K562 (cell line): ENCODE data around the gene SLC30A7. TPM values are rescaled to one million over a fixed set of nuclear protein-coding genes. Genes with fewer than 3 reads are reported as not detected.

ENCODE experiments used
- ATAC-seq: fragments of 200-7000 bp; cut with Tn5 transposase; 3 replicates; pipeline ENCODE4 v1.9.1; 2020; ENCODE audit warnings: moderate library complexity
- BruUV-seq: library from RNA; stranded (reverse); fragments of 400-500 nt; replicated peaks from 2 replicates; lab custom pipeline; 2021; lab: Mats Ljungman, UMichigan
- CTCF ChIA-PET: fragments of 300-600 bp; formaldehyde crosslinking; extraction: SDS; loops from one replicate; lab custom pipeline; 2021; ENCODE audit warnings: low intra/inter-chr PET ratio; lab: Yijun Ruan, JAX
- POLR2A ChIA-PET: fragments of 300-600, 350-650 bp; sonication (Branson Sonifier 250); formaldehyde crosslinking; extraction: SDS; loops from one replicate; lab custom pipeline; 2021; ENCODE audit warnings: antibody characterized with exemption, inconsistent platforms; lab: Yijun Ruan, JAX
- DNase-seq, 4 experiments: peaks; one replicate each; pipeline versions ENCODE4 v3.0.0 to v3.0.0-alpha.2; 2011 to 2018; ENCODE audit warnings: low spot score in 3 of 4, mixed read lengths in 3 of 4; ENCODE audit errors: extremely low read depth in 1 of 4
- FAIRE-seq: peaks from 2 replicates; lab custom pipeline; 2011; peaks lifted over from hg19 to GRCh38; lab: Jason Lieb, UNC
- H2AFZ ChIP-seq: 2 replicates; pipeline ENCODE4 v1.6.0; 2011; ENCODE audit warnings: low read depth, low read length, control low read depth, inconsistent platforms
- H3K27ac ChIP-seq: fragments of 200-600 bp; 3 replicates; pipeline ENCODE4 v1.8.0; 2011; ENCODE audit warnings: low read depth, mild to moderate bottlenecking, control low read depth, inconsistent platforms, low read length, moderate library complexity, mixed read lengths; ENCODE audit errors: extremely low read depth
- H3K27me3 ChIP-seq, 2 experiments: fragments of 300-600 bp in 1 of 2; 2 replicates in 1 of 2; 3 replicates in 1 of 2; pipeline versions ENCODE4 v1.6.0 to v1.8.0; 2011; ENCODE audit warnings: inconsistent platforms in 2 of 2, low read length in 2 of 2, mild to moderate bottlenecking in 1 of 2, mixed read lengths in 1 of 2, moderate library complexity in 1 of 2; ENCODE audit not compliant: control insufficient read depth in 2 of 2, insufficient read depth in 2 of 2
- H3K36me3 ChIP-seq: fragments of 300-600 bp; 3 replicates; pipeline ENCODE4 v1.8.0; 2011; ENCODE audit warnings: mild to moderate bottlenecking, low read length, inconsistent platforms; ENCODE audit not compliant: control insufficient read depth, insufficient read depth
- H3K4me1 ChIP-seq, 2 experiments: fragments of 200-600 bp in 1 of 2; replicated peaks in 1 of 2; 2 replicates in 1 of 2; 3 replicates in 1 of 2; pipeline versions ENCODE4 v1.5.1 to v1.8.0; 2011; ENCODE audit warnings: inconsistent platforms in 2 of 2, low read length in 2 of 2, mild to moderate bottlenecking in 1 of 2, mixed read lengths in 1 of 2, moderate library complexity in 1 of 2; ENCODE audit not compliant: control insufficient read depth in 2 of 2, insufficient read depth in 2 of 2
- H3K4me2 ChIP-seq: 2 replicates; pipeline ENCODE4 v1.6.1; 2011; ENCODE audit warnings: low read length, control low read depth, inconsistent platforms, mixed read lengths; ENCODE audit not compliant: insufficient read depth
- H3K4me3 ChIP-seq: fragments of 200-600 bp; sonication (generic), shearing (Covaris generic); 2 replicates; pipeline ENCODE4 v1.5.1; 2016; ENCODE audit warnings: control low read depth, inconsistent platforms
- H3K79me2 ChIP-seq: fragments of 200-600 bp; 3 replicates; pipeline ENCODE4 v1.8.0; 2011; ENCODE audit warnings: low read length, inconsistent platforms; ENCODE audit not compliant: control insufficient read depth, insufficient read depth
- H3K9ac ChIP-seq, 2 experiments: 2 replicates each; pipeline versions ENCODE4 v1.6.0 to v1.6.1; 2011; ENCODE audit warnings: low read depth in 2 of 2, low read length in 2 of 2, control low read depth in 1 of 2, inconsistent platforms in 1 of 2, mild to moderate bottlenecking in 1 of 2, mixed read lengths in 1 of 2; ENCODE audit not compliant: insufficient read depth in 1 of 2
- H3K9me1 ChIP-seq: one replicate; pipeline ENCODE4 v1.6.0; 2011; ENCODE audit warnings: inconsistent platforms, mild to moderate bottlenecking, low read length, moderate library complexity; ENCODE audit not compliant: control insufficient read depth, insufficient read depth
- H3K9me3 ChIP-seq: replicated peaks from 2 replicates; pipeline ENCODE4 v1.5.1; 2011; ENCODE audit warnings: low read depth, low read length, inconsistent platforms; ENCODE audit not compliant: control insufficient read depth, insufficient read depth
- H4K20me1 ChIP-seq: replicated peaks from 2 replicates; pipeline ENCODE4 v1.6.1; 2011; ENCODE audit warnings: low read length, inconsistent platforms, mixed read lengths; ENCODE audit not compliant: control insufficient read depth, insufficient read depth
- BCL6 ChIP-seq: fragments of 250-450 bp; sonication (Bioruptor Pico); IDR thresholded peaks from 2 replicates; pipeline ENCODE4 v1.4.0; 2020
- CHD2 ChIP-seq: IDR thresholded peaks from 2 replicates; pipeline ENCODE4 v1.6.1; 2011; ENCODE audit warnings: low read depth, low read length
- EHMT2 ChIP-seq: fragments of 450-650 bp; IDR thresholded peaks from 2 replicates; pipeline ENCODE4 v1.6.1; 2018; ENCODE audit warnings: antibody characterized with exemption
- ELK1 ChIP-seq: sonication (generic); formaldehyde crosslinking; IDR thresholded peaks from 2 replicates; pipeline ENCODE4 v1.8.1; 2022; ENCODE audit warnings: missing genetic modification reagents
- ESRRB ChIP-seq: fragments of 250-450 bp; sonication (Bioruptor Pico); IDR thresholded peaks from 2 replicates; pipeline ENCODE4 v1.5.0; 2020; ENCODE audit warnings: mild to moderate bottlenecking, moderate library complexity, borderline replicate concordance
- HDAC1 ChIP-seq, 2 experiments: fragments of 450-650 bp; IDR thresholded peaks; 2 replicates each; pipeline ENCODE4 v1.6.1; 2016 to 2017; ENCODE audit warnings: inconsistent platforms in 1 of 2, mild to moderate bottlenecking in 1 of 2, moderate library complexity in 1 of 2
- HMG20B ChIP-seq: fragments of 250-450 bp; sonication (Bioruptor Pico); IDR thresholded peaks from 2 replicates; pipeline ENCODE4 v1.5.0; 2021; ENCODE audit warnings: mild to moderate bottlenecking
- IRF9 ChIP-seq: fragments of 450-650 bp; IDR thresholded peaks from 2 replicates; pipeline ENCODE4 v1.6.1; 2016; ENCODE audit warnings: missing biosample characterization, missing genetic modification characterization
- MCM3 ChIP-seq: fragments of 450-650 bp; IDR thresholded peaks from 2 replicates; pipeline ENCODE4 v1.6.1; 2016
- PHF20 ChIP-seq: fragments of 450-650 bp; IDR thresholded peaks from 2 replicates; pipeline ENCODE4 v1.6.1; 2018; ENCODE audit not compliant: partially characterized antibody
- RAD21 ChIP-seq, 2 experiments: fragments of 250-450 bp in 1 of 2; fragments of 450-650 bp in 1 of 2; sonication (Bioruptor Pico) in 1 of 2; formaldehyde crosslinking in 1 of 2; IDR thresholded peaks in 1 of 2; conservative IDR thresholded peaks in 1 of 2; 2 replicates each; pipeline versions ENCODE4 v1.4.0 to v1.8.0; 2020 to 2022; ENCODE audit warnings: mild to moderate bottlenecking in 2 of 2, moderate library complexity in 1 of 2
- U2AF1 ChIP-seq: fragments of 200-400 bp; formaldehyde crosslinking; optimal IDR thresholded peaks from 2 replicates; pipeline ENCODE3; 2017; ENCODE audit warnings: mild to moderate bottlenecking, low read depth, low read length, moderate library complexity
- XRCC5 ChIP-seq: fragments of 200-400 bp; formaldehyde crosslinking; IDR thresholded peaks from 2 replicates; pipeline ENCODE4 v1.6.1; 2017; ENCODE audit warnings: low read depth, mild to moderate bottlenecking, low read length
- ZFP30 ChIP-seq: fragments of 250-450 bp; sonication (Bioruptor Pico); IDR thresholded peaks from 2 replicates; pipeline ENCODE4 v1.8.0; 2022; ENCODE audit warnings: moderate library complexity, mild to moderate bottlenecking, inconsistent platforms, borderline replicate concordance
- ZNF780A ChIP-seq: fragments of 250-450 bp; sonication (Bioruptor Pico); IDR thresholded peaks from 2 replicates; pipeline ENCODE4 v1.5.0; 2021; ENCODE audit warnings: mild to moderate bottlenecking
- WGBS: fragments of 100-300 bp; shearing (Covaris generic); methylation state at CpG from one replicate; pipeline ENCODE4 v1.1.6; 2016; ENCODE audit warnings: low coverage, mixed read lengths; ENCODE audit not compliant: insufficient coverage; ENCODE audit errors: missing lambda C conversion rate; 5-methylcytosine and 5-hydroxymethylcytosine counted together
- in situ Hi-C: fragments of 300-500 bp; cut with MboI; formaldehyde crosslinking; loops from 4 replicates; pipeline ENCODE4 v1.15.0; 2018; ENCODE audit warnings: inconsistent platforms, mixed read lengths
- intact Hi-C: fragments of 100-400 bp; cut with micrococcal nuclease; formaldehyde crosslinking; loops from 2 replicates; pipeline ENCODE4 v1.14.2; 2022
- polyA plus RNA-seq, 8 experiments: library from polyadenylated mRNA; depleted of rRNA in 4 of 8; stranded (reverse) in 5 of 8; unstranded in 3 of 8; fragments of >200 nt; fragmentation: Nextera tagmentation in 2 of 8; fragmentation: Illumina TruSeq in 1 of 8; extraction: Ambion mirVana in 2 of 8; extraction: Trizol in 1 of 8; gene quantifications; 2 replicates each; pipeline versions ENCODE4 v1.2.1 to v1.2.3, GENCODE V29; 2011 to 2014; ENCODE audit warnings: inconsistent platforms in 1 of 8, missing spikeins in 1 of 8
- total RNA-seq, 7 experiments: library from RNA; depleted of rRNA in 6 of 7; stranded (reverse); fragments of >200 nt in 6 of 7; fragmentation: Illumina TruSeq in 2 of 7; extraction: Trizol in 2 of 7; gene quantifications; 2 replicates each; pipeline versions ENCODE4 v1.2.1 to v1.2.3, GENCODE V29; 2011 to 2021; ENCODE audit warnings: low replicate concordance in 1 of 7
- TF ChIP-seq, protein P1 (sequence below): fragments of 250-450 bp; sonication (Bioruptor Pico); IDR thresholded peaks from 2 replicates; pipeline ENCODE4 v1.4.0; 2020; ENCODE audit warnings: mild to moderate bottlenecking, moderate library complexity
- TF ChIP-seq, protein P2 (sequence below): fragments of 150-350 bp; conservative IDR thresholded peaks from 2 replicates; pipeline ENCODE4 v1.6.1; 2014; ENCODE audit warnings: low read length

SLC30A7 gene
- total and polyA plus RNA-seq, 9 of the 15 experiments (the other 6 are each of a cell fraction or from before 2014, with no cell fraction given): 3.5 to 17.1 (median 7.2) TPM

DNA sequence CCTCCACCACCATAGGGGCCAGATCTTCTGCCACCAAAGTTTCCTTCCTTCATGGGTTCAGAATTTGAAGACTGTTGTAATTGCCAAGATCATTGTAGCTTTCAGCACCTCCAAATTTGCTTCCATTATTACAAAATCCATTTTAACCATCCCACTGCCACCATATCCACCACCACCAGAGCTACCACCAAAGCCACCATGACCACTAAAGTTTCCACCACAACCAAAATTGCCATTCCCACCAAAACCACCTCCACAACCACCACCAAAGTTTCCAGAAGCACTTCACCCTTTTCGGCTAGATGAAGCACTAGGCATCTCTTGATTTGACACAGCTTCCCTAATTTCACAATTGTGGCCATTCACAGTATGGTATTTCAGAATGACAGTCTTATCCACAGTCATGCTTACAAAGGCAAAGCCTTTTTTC lies 45.2 kb downstream of the SLC30A7 start:
- Histone ChIP-seq H2AFZ (no peak overlapping the region), H3K9me3 (no peaks in the 10 kb centered on the region), H3K4me2 (no peak overlapping the region), H3K27me3 (no peaks in the 10 kb centered on the region), H3K9ac (no peak overlapping the region), H3K4me3 (no peak overlapping the region), H3K4me1 (no peaks in the 10 kb centered on the region), H3K27ac (no peak overlapping the region)
- WGBS: 75% methylated on average over 1 of the region's 1 CpG
- FAIRE-seq (no peak), ATAC-seq (no peak), DNase-seq (no peak)
- BruUV-seq: no TSS peak
- ChIA-PET POLR2A (interaction anchor here (0.6 to 2.4 kb wide), 2 partner anchors 8 to 215 kb away, joined by 3 to 8 read pairs; no protein-coding TSS in a partner anchor), CTCF (no interaction called here)
- in situ Hi-C loops: no loop called here
- TF ChIP-seq MCM3 (no peak), RAD21 (CRISPR knock-in tag; conservative IDR thresholded peaks at IDR 0.05 in 1 of 2, IDR thresholded peaks at IDR 0.05 in 1 of 2) (no peak), HDAC1 (IDR thresholded peaks at IDR 0.05) (no peak), CHD2 (no peak), PHF20 (no peak), ESRRB (CRISPR knock-in tag) (no peak), IRF9 (tag) (no peak), EHMT2 (no peak), ZNF780A (no peak), HMG20B (CRISPR knock-in tag) (no peak), ZFP30 (CRISPR knock-in tag) (no peak), XRCC5 (no peak), U2AF1 (no peak), BCL6 (CRISPR knock-in tag) (no peak), ELK1 (CRISPR knock-in tag) (no peak)
- TF ChIP-seq, protein P1, sequence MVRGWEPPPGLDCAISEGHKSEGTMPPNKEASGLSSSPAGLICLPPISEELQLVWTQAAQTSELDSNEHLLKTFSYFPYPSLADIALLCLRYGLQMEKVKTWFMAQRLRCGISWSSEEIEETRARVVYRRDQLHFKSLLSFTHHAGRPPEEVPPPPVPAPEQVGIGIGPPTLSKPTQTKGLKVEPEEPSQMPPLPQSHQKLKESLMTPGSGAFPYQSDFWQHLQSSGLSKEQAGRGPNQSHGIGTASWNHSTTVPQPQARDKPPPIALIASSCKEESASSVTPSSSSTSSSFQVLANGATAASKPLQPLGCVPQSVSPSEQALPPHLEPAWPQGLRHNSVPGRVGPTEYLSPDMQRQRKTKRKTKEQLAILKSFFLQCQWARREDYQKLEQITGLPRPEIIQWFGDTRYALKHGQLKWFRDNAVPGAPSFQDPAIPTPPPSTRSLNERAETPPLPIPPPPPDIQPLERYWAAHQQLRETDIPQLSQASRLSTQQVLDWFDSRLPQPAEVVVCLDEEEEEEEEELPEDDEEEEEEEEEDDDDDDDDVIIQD: no peak
- TF ChIP-seq, protein P2, sequence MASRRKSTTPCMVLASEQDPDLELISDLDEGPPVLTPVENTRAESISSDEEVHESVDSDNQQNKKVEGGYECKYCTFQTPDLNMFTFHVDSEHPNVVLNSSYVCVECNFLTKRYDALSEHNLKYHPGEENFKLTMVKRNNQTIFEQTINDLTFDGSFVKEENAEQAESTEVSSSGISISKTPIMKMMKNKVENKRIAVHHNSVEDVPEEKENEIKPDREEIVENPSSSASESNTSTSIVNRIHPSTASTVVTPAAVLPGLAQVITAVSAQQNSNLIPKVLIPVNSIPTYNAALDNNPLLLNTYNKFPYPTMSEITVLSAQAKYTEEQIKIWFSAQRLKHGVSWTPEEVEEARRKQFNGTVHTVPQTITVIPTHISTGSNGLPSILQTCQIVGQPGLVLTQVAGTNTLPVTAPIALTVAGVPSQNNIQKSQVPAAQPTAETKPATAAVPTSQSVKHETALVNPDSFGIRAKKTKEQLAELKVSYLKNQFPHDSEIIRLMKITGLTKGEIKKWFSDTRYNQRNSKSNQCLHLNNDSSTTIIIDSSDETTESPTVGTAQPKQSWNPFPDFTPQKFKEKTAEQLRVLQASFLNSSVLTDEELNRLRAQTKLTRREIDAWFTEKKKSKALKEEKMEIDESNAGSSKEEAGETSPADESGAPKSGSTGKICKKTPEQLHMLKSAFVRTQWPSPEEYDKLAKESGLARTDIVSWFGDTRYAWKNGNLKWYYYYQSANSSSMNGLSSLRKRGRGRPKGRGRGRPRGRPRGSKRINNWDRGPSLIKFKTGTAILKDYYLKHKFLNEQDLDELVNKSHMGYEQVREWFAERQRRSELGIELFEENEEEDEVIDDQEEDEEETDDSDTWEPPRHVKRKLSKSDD: no peak
- TF ChIP-seq, all 486 proteins: peak for 0
- Histone ChIP-seq H3K79me2 (no peaks in the 10 kb centered on the region), H4K20me1 (no peaks in the 10 kb centered on the region), H3K9me1 (no peaks in the 10 kb centered on the region), H3K36me3 (peaks cover 27% of the 10 kb centered on the region)
- intact Hi-C loops: no loop called here
